Astrocyte (in vitro differentiated cells and primary cell): ENCODE results near the gene PRODH2. TPM values are rescaled to one million over a fixed set of nuclear protein-coding genes. Genes with fewer than 3 reads are reported as not detected.

Experiments used
- DNase-seq: peaks from one replicate; pipeline ENCODE4 v3.0.0-alpha.2; 2010; ENCODE audit warnings: low read depth
- FAIRE-seq: peaks from 2 replicates; lab custom pipeline; 2011; peaks lifted over from hg19 to GRCh38; lab: Jason Lieb, UNC
- H2AFZ ChIP-seq: 2 replicates; pipeline ENCODE4 v1.6.0; 2012; ENCODE audit warnings: low read depth, low read length, inconsistent platforms
- H3K27ac ChIP-seq: 2 replicates; pipeline ENCODE4 v1.5.1; 2011; ENCODE audit warnings: low read depth, low read length, inconsistent platforms
- H3K27me3 ChIP-seq: 2 replicates; pipeline ENCODE4 v1.6.0; 2011; ENCODE audit warnings: low read length, inconsistent platforms; ENCODE audit not compliant: insufficient read depth
- H3K36me3 ChIP-seq: 2 replicates; pipeline ENCODE4 v1.5.1; 2011; ENCODE audit warnings: low read length, inconsistent platforms; ENCODE audit not compliant: insufficient read depth
- H3K4me1 ChIP-seq: 2 replicates; pipeline ENCODE4 v1.5.1; 2011; ENCODE audit warnings: low read length, inconsistent platforms; ENCODE audit not compliant: insufficient read depth
- H3K4me2 ChIP-seq: 2 replicates; pipeline ENCODE4 v1.6.0; 2012; ENCODE audit warnings: low read length, inconsistent platforms
- H3K4me3 ChIP-seq: 2 replicates; pipeline ENCODE4 v1.5.1; 2011; ENCODE audit warnings: low read depth, mild to moderate bottlenecking, low read length, inconsistent platforms; ENCODE audit not compliant: insufficient read depth
- H3K79me2 ChIP-seq: 2 replicates; pipeline ENCODE4 v1.6.0; 2012; ENCODE audit warnings: mild to moderate bottlenecking, low read length, inconsistent platforms; ENCODE audit not compliant: insufficient read depth
- H3K9ac ChIP-seq: 2 replicates; pipeline ENCODE4 v1.6.0; 2012; ENCODE audit warnings: mild to moderate bottlenecking, low read length, inconsistent platforms
- H3K9me3 ChIP-seq: 2 replicates; pipeline ENCODE4 v1.5.1; 2012; ENCODE audit warnings: low read depth, mild to moderate bottlenecking, low read length, inconsistent platforms; ENCODE audit not compliant: insufficient read depth
- H4K20me1 ChIP-seq: 2 replicates; pipeline ENCODE4 v1.6.0; 2012; ENCODE audit warnings: low read length, inconsistent platforms; ENCODE audit not compliant: insufficient read depth
- H3K27ac Mint-ChIP-seq: one replicate; pipeline ENCODE4 v1.8.0; 2021; ENCODE audit warnings: mild to moderate bottlenecking, mixed read lengths; ENCODE audit not compliant: unreplicated experiment
- H3K27me3 Mint-ChIP-seq: one replicate; pipeline ENCODE4 v1.8.0; 2021; ENCODE audit warnings: low read depth, mixed read lengths; ENCODE audit not compliant: unreplicated experiment
- H3K36me3 Mint-ChIP-seq: one replicate; pipeline ENCODE4 v1.8.0; 2021; ENCODE audit warnings: low read depth, mixed read lengths; ENCODE audit not compliant: unreplicated experiment
- H3K4me1 Mint-ChIP-seq: one replicate; pipeline ENCODE4 v1.8.0; 2021; ENCODE audit warnings: low read depth, mixed read lengths; ENCODE audit not compliant: unreplicated experiment
- H3K4me3 Mint-ChIP-seq: one replicate; pipeline ENCODE4 v1.8.0; 2021; ENCODE audit warnings: mild to moderate bottlenecking, moderate library complexity, mixed read lengths; ENCODE audit not compliant: unreplicated experiment
- H3K9me3 Mint-ChIP-seq: one replicate; pipeline ENCODE4 v1.8.0; 2021; ENCODE audit warnings: mild to moderate bottlenecking, mixed read lengths; ENCODE audit not compliant: unreplicated experiment
- CTCF ChIP-seq: IDR thresholded peaks from 2 replicates; pipeline ENCODE4 v1.5.1; 2011; ENCODE audit warnings: low read depth, mild to moderate bottlenecking, inconsistent platforms, low read length, moderate library complexity; ENCODE audit not compliant: insufficient read depth
- EZH2 ChIP-seq: IDR thresholded peaks from 2 replicates; pipeline ENCODE4 v1.6.1; 2012; ENCODE audit warnings: mild to moderate bottlenecking, low read length, inconsistent platforms; ENCODE audit not compliant: insufficient read depth
- total RNA-seq: library from RNA; stranded (reverse); gene quantifications from 2 replicates; pipeline ENCODE4 v1.2.1, GENCODE V29; 2021

PRODH2 gene
- total RNA-seq, 1 donor from 2014 or later: not detected

- peaks cover 10% of the 10 kb centered on the region for H3K27me3 Mint-ChIP-seq
- DNase-seq (no peak), FAIRE-seq (no peak)
- H3K36me3 Mint-ChIP-seq: no peaks in the 10 kb centered on the region
- no peak overlapping the region for H2AFZ ChIP-seq
- H3K9ac ChIP-seq: no peak overlapping the region
- H3K27me3 ChIP-seq: peaks cover 7% of the 10 kb centered on the region
- no peaks in the 10 kb centered on the region for H3K36me3 ChIP-seq
- no peak overlapping the region for H3K27ac Mint-ChIP-seq
- H3K4me3 Mint-ChIP-seq: no peak overlapping the region
- H3K4me3 ChIP-seq: no peak overlapping the region
- no peaks in the 10 kb centered on the region for H3K4me1 Mint-ChIP-seq
- no peaks in the 10 kb centered on the region for H3K9me3 Mint-ChIP-seq
- no peak overlapping the region for H3K27ac ChIP-seq
- no peaks in the 10 kb centered on the region for H3K9me3 ChIP-seq
- H3K4me1 ChIP-seq: no peaks in the 10 kb centered on the region
- no peak overlapping the region for H3K4me2 ChIP-seq
- no peaks in the 10 kb centered on the region for H4K20me1 ChIP-seq
- H3K79me2 ChIP-seq: no peaks in the 10 kb centered on the region
- TF ChIP-seq EZH2 (no peak), CTCF (no peak)
Measured at GRCh38 chr19:35816846-35817245, 4.2 kb upstream of the PRODH2 start.

GRCh38 chr19:35816262-35816661 is 3.6 kb upstream of the PRODH2 start:
- TF ChIP-seq CTCF (no peak), EZH2 (no peak)
- Mint-ChIP-seq H3K27ac (no peak overlapping the region), H3K4me3 (no peak overlapping the region), H3K36me3 (no peaks in the 10 kb centered on the region), H3K27me3 (peaks cover 13% of the 10 kb centered on the region), H3K9me3 (no peaks in the 10 kb centered on the region), H3K4me1 (no peaks in the 10 kb centered on the region)
- DNase-seq (no peak), FAIRE-seq (no peak)
- Histone ChIP-seq H3K27ac (no peak overlapping the region), H3K79me2 (no peaks in the 10 kb centered on the region), H3K27me3 (peaks cover 7% of the 10 kb centered on the region), H3K9ac (no peak overlapping the region), H3K4me3 (no peak overlapping the region), H2AFZ (no peak overlapping the region), H3K4me2 (no peak overlapping the region), H3K4me1 (no peaks in the 10 kb centered on the region), H3K9me3 (no peaks in the 10 kb centered on the region), H3K36me3 (no peaks in the 10 kb centered on the region), H4K20me1 (no peaks in the 10 kb centered on the region)

GRCh38 chr19:35813043-35813890 is 622 bp upstream of the PRODH2 start:
- Histone ChIP-seq H4K20me1 (no peaks in the 10 kb centered on the region), H3K27me3 (peaks cover 3% of the 10 kb centered on the region), H3K36me3 (no peaks in the 10 kb centered on the region), H3K4me2 (no peak overlapping the region), H3K4me1 (no peaks in the 10 kb centered on the region), H3K9me3 (no peaks in the 10 kb centered on the region), H3K4me3 (no peak overlapping the region), H3K27ac (no peak overlapping the region), H3K9ac (no peak overlapping the region), H2AFZ (no peak overlapping the region), H3K79me2 (no peaks in the 10 kb centered on the region)
- TF ChIP-seq CTCF: no peak
- no peak for TF ChIP-seq EZH2
- Mint-ChIP-seq H3K9me3 (no peaks in the 10 kb centered on the region), H3K27me3 (peaks cover 27% of the 10 kb centered on the region), H3K36me3 (no peaks in the 10 kb centered on the region), H3K4me3 (peak overlapping the region; percentile 27), H3K27ac (no peak overlapping the region), H3K4me1 (no peaks in the 10 kb centered on the region)
- no peak for FAIRE-seq
- DNase-seq: no peak
